Activated CD4-positive, alpha-beta T cell treated with anti-CD3 and anti-CD28 coated beads, Interleukin-2, amount 10 ng/mL, durations not matched to agents 7 days and 5 days (primary cell): ENCODE measurements around the gene MBTD1. TPM values are rescaled to one million over a fixed set of nuclear protein-coding genes. Genes with fewer than 3 reads are reported as not detected.

Experiments used
- CTCF ChIA-PET: fragments of 350-600 bp; sonication (Branson Sonifier 250); formaldehyde crosslinking; loops from one replicate; lab custom pipeline; 2021; ENCODE audit warnings: antibody characterized with exemption; lab: Charles Lee
- POLR2A ChIA-PET: fragments of 350-600 bp; sonication (Branson Sonifier 250); formaldehyde crosslinking; loops from one replicate; lab custom pipeline; 2021; ENCODE audit warnings: antibody characterized with exemption; lab: Charles Lee
- DNase-seq: peaks from one replicate; pipeline ENCODE4 v3.0.0-alpha.2; 2020
- H3K27ac Mint-ChIP-seq: one replicate; pipeline ENCODE4 v1.8.0; 2021; ENCODE audit warnings: mild to moderate bottlenecking, moderate library complexity, mixed read lengths
- H3K27me3 Mint-ChIP-seq: one replicate; pipeline ENCODE4 v1.8.0; 2021; ENCODE audit warnings: mixed read lengths
- H3K36me3 Mint-ChIP-seq: one replicate; pipeline ENCODE4 v1.8.0; 2021; ENCODE audit warnings: low read depth, mixed read lengths
- H3K4me1 Mint-ChIP-seq: one replicate; pipeline ENCODE4 v1.8.0; 2021; ENCODE audit warnings: mixed read lengths
- H3K4me3 Mint-ChIP-seq: one replicate; pipeline ENCODE4 v1.8.0; 2021; ENCODE audit warnings: mild to moderate bottlenecking, moderate library complexity, mixed read lengths
- H3K9me3 Mint-ChIP-seq: one replicate; pipeline ENCODE4 v1.8.0; 2021; ENCODE audit warnings: mixed read lengths
- total RNA-seq, 2 experiments: library from RNA; stranded (reverse); gene quantifications; one replicate each; pipeline ENCODE4 v1.2.3, GENCODE V29; 2021

Gene MBTD1
- total RNA-seq, 2 experiments from 2014 or later = 13.8 to 14.5 TPM

GRCh38 chr17:51152766-51153209, 107.1 kb downstream of the MBTD1 start:
- H3K4me3 Mint-ChIP-seq = no peak overlapping the region
- DNase-seq = peak; percentile 13
- no peaks in the 10 kb centered on the region for H3K27me3 Mint-ChIP-seq
- CTCF ChIA-PET = interaction anchor here (0.7 to 2.3 kb wide), 26 partner anchors 9 to 389 kb away, joined by 3 to 15 read pairs (median 4); partner anchors contain the start of genes SPAG9 and TOB1
- no peaks in the 10 kb centered on the region for H3K9me3 Mint-ChIP-seq
- peaks cover 1% of the 10 kb centered on the region for H3K4me1 Mint-ChIP-seq
- POLR2A ChIA-PET = interaction anchor here (0.7 to 1.2 kb wide), 3 partner anchors 13 to 87 kb away, joined by 3 to 4 read pairs (median 4); partner anchors contain the start of gene NME2
- H3K27ac Mint-ChIP-seq = no peak overlapping the region
- H3K36me3 Mint-ChIP-seq = peaks cover 15% of the 10 kb centered on the region

- CTCF ChIA-PET = no interaction called here
- POLR2A ChIA-PET = no interaction called here
- H3K27ac Mint-ChIP-seq = no peak overlapping the region
- H3K36me3 Mint-ChIP-seq = peaks cover 4% of the 10 kb centered on the region
- peaks cover 2% of the 10 kb centered on the region for H3K4me1 Mint-ChIP-seq
- H3K9me3 Mint-ChIP-seq = no peaks in the 10 kb centered on the region
- no peak for DNase-seq
- H3K27me3 Mint-ChIP-seq = no peaks in the 10 kb centered on the region
- no peak overlapping the region for H3K4me3 Mint-ChIP-seq
Measured at GRCh38 chr17:51150932-51151331, 108.9 kb downstream of the MBTD1 start.

GRCh38 chr17:51149163-51149562, 110.7 kb downstream of the MBTD1 start:
- Mint-ChIP-seq H3K27ac (no peak overlapping the region), H3K9me3 (no peaks in the 10 kb centered on the region), H3K4me1 (peaks cover 2% of the 10 kb centered on the region), H3K36me3 (no peaks in the 10 kb centered on the region), H3K27me3 (no peaks in the 10 kb centered on the region), H3K4me3 (no peak overlapping the region)
- ChIA-PET POLR2A (no interaction called here), CTCF (interaction anchor here (1.4 kb wide), 1 partner anchor 13 kb away, joined by 4 read pairs; no protein-coding TSS in a partner anchor)
- no peak for DNase-seq

GRCh38 chr17:51147650-51148049, 112.2 kb downstream of the MBTD1 start:
- H3K36me3 Mint-ChIP-seq = no peaks in the 10 kb centered on the region
- H3K9me3 Mint-ChIP-seq = no peaks in the 10 kb centered on the region
- POLR2A ChIA-PET = no interaction called here
- no peak overlapping the region for H3K4me3 Mint-ChIP-seq
- H3K27me3 Mint-ChIP-seq = no peaks in the 10 kb centered on the region
- H3K4me1 Mint-ChIP-seq = peaks cover 4% of the 10 kb centered on the region
- H3K27ac Mint-ChIP-seq = no peak overlapping the region
- CTCF ChIA-PET = interaction anchor here (0.6 to 1.4 kb wide), 3 partner anchors 14 to 26 kb away, joined by 3 to 4 read pairs (median 3); no protein-coding TSS in a partner anchor
- no peak for DNase-seq

GRCh38 chr17:51144266-51145022, 115.4 kb downstream of the MBTD1 start:
- ChIA-PET CTCF (no interaction called here), POLR2A (no interaction called here)
- Mint-ChIP-seq H3K4me1 (peaks cover 4% of the 10 kb centered on the region), H3K36me3 (no peaks in the 10 kb centered on the region), H3K27ac (no peak overlapping the region), H3K4me3 (no peak overlapping the region), H3K27me3 (peaks cover 2% of the 10 kb centered on the region), H3K9me3 (no peaks in the 10 kb centered on the region)
- no peak for DNase-seq

GRCh38 chr17:51142597-51142996, 117.3 kb downstream of the MBTD1 start:
- Mint-ChIP-seq H3K9me3 (no peaks in the 10 kb centered on the region), H3K4me1 (peaks cover 4% of the 10 kb centered on the region), H3K27ac (no peak overlapping the region), H3K36me3 (no peaks in the 10 kb centered on the region), H3K4me3 (no peak overlapping the region), H3K27me3 (peaks cover 2% of the 10 kb centered on the region)
- DNase-seq = no peak
- ChIA-PET CTCF (interaction anchor here (1.1 to 2.1 kb wide), 2 partner anchors 11 to 16 kb away, joined by 6 to 7 read pairs; partner anchors contain the start of gene NME1), POLR2A (no interaction called here)

- Mint-ChIP-seq H3K4me1 (peaks cover 7% of the 10 kb centered on the region), H3K9me3 (no peaks in the 10 kb centered on the region), H3K36me3 (no peaks in the 10 kb centered on the region), H3K27ac (no peak overlapping the region), H3K4me3 (no peak overlapping the region), H3K27me3 (peaks cover 2% of the 10 kb centered on the region)
- no peak for DNase-seq
- CTCF ChIA-PET = interaction anchor here (1.4 to 2.1 kb wide), 2 partner anchors 16 to 17 kb away, joined by 6 to 9 read pairs; partner anchors contain the start of genes NME1 and SPAG9
- POLR2A ChIA-PET = no interaction called here
Measured at GRCh38 chr17:51135956-51136355, 123.9 kb downstream of the MBTD1 start.

GRCh38 chr17:51133365-51133764, 126.5 kb downstream of the MBTD1 start:
- no peaks in the 10 kb centered on the region for H3K36me3 Mint-ChIP-seq
- H3K4me3 Mint-ChIP-seq = no peak overlapping the region
- H3K27me3 Mint-ChIP-seq = peaks cover 2% of the 10 kb centered on the region
- no peaks in the 10 kb centered on the region for H3K9me3 Mint-ChIP-seq
- no peak for DNase-seq
- H3K27ac Mint-ChIP-seq = no peak overlapping the region
- H3K4me1 Mint-ChIP-seq = peaks cover 7% of the 10 kb centered on the region
- CTCF ChIA-PET = interaction anchor here (0.5 to 0.7 kb wide), 2 partner anchors 8 to 371 kb away, joined by 3 to 4 read pairs; no protein-coding TSS in a partner anchor
- POLR2A ChIA-PET = no interaction called here

GRCh38 chr17:51132964-51133319, 126.9 kb downstream of the MBTD1 start:
- no peak overlapping the region for H3K27ac Mint-ChIP-seq
- ChIA-PET POLR2A (no interaction called here), CTCF (interaction anchor here (0.8 to 1.4 kb wide), 3 partner anchors 9 to 102 kb away, joined by 3 to 5 read pairs (median 3); no protein-coding TSS in a partner anchor)
- H3K27me3 Mint-ChIP-seq = peaks cover 2% of the 10 kb centered on the region
- no peaks in the 10 kb centered on the region for H3K9me3 Mint-ChIP-seq
- no peaks in the 10 kb centered on the region for H3K36me3 Mint-ChIP-seq
- peaks cover 7% of the 10 kb centered on the region for H3K4me1 Mint-ChIP-seq
- H3K4me3 Mint-ChIP-seq = no peak overlapping the region
- DNase-seq = no peak

GRCh38 chr17:51128076-51128475, 131.8 kb downstream of the MBTD1 start:
- Mint-ChIP-seq H3K9me3 (no peaks in the 10 kb centered on the region), H3K27ac (no peak overlapping the region), H3K4me3 (no peak overlapping the region), H3K36me3 (no peaks in the 10 kb centered on the region), H3K4me1 (peaks cover 3% of the 10 kb centered on the region), H3K27me3 (peaks cover 2% of the 10 kb centered on the region)
- ChIA-PET CTCF (no interaction called here), POLR2A (no interaction called here)
- DNase-seq = no peak

Other genes starting within 250 kb of the MBTD1 start
- gene SPAG9, start 139.2 kb downstream of the MBTD1 start, total RNA-seq = 10 to 100 TPM; 43.6 to 58.5 TPM
- gene NME1, start 106.5 kb downstream of the MBTD1 start, total RNA-seq = 100 to 1,000 TPM; 104 to 107 TPM
- gene NME2, start 93.6 kb downstream of the MBTD1 start, total RNA-seq = 100 to 1,000 TPM; 368 to 415 TPM
- 10 to 100 TPM; 42.9 to 45.5 TPM for gene UTP18, start 497 bp upstream of the MBTD1 start, total RNA-seq